Central memory CD4-positive, alpha-beta T cell (primary cell): ENCODE measurements around the gene BRICD5.

Experiments used
- DNase-seq: peaks from one replicate; pipeline ENCODE4 v3.0.0; 2022

BRICD5 gene

DNA sequence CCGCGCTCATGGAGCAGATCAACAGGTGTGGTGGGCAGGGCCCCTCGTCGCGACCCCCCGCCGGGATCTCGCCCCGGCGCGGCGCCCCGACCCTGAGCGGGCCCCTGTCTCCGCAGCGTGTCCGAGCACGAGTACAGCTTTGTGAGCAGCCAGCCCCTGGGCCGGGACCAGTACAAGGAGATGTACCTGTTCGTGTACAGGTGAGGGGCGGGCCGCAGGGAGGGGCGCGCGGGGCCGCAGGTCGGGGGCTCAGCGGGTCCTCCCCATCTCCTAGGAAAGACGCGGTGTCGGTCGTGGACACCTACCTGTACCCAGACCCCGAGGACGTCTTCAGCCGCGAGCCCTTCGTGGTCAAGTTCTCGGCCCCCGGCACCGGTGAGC lies 26.4 kb upstream of the BRICD5 start:
- DNase-seq: no peak

DNA sequence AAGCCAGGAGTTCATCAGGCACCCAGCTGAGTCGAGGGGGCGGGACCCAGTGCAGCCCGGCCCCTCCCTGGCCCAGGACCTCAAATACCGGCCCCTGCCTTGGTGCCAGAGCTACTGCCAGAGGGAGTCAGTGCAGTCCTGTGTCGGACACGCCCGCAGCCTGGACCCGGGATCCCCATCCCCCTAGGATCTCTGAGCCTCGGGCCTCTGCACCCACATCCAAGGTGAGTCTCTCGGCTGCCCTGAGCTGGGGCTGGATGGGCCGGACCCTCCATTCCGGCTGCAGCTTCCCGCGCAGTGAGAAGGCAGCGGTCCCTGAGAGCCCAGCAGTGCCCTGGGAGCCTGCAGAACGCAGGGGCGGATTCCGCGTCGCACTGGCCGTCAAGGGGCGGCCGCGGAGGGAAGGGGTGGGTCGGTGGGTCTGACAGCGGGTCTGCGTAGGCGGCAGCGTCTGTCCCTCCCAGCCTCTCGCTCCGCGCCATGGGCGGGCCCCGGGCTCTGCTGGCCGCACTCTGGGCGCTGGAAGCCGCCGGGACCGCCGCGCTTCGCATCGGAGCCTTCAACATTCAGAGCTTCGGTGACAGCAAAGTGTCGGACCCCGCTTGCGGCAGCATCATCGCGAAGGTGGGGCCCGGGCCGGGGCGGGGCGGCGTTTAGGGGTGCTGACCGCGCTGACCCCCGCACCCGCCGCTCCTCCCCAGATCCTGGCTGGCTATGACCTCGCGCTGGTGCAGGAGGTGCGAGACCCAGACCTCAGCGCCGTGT lies 25.9 kb upstream of the BRICD5 start, which contains the start of gene DNASE1L2:
DNASE1L2 (plus strand) TSS at position 108 of the 765 bp plus-strand sequence; CDS start at position 481, 373 bp downstream.
- no peak for DNase-seq

DNA sequence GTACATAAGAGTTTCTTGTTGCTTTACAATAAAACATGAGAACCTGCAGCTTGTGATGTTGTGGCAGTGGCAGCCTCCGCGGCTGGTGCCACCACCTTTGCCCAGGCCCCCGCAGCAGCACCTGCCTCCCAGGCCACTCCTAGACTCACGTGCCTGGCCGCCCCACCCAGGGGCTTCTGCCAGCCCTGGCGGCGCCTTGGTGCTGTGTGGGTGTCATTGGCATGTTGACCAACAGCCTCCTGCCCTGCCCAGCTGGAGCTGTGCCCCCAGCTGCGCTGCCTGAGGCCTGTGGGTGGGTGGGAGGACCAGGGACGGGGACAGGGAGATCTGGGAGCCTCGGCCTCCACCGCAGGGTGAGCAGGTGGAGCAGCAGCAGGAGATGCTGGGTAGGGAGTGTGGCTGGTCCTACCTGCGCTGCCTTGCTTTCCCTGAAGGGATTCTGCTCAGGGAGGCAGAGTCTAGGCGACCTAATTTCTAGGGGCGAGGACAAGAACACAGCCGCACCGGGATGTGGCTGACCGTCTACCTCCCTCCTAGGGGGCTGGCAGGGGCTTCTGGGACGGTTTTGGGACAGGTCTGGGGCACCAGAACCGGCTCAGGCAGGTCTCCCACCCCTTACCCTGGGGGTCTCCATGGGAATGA lies 25.2 kb upstream of the BRICD5 start:
- DNase-seq: no peak

DNA sequence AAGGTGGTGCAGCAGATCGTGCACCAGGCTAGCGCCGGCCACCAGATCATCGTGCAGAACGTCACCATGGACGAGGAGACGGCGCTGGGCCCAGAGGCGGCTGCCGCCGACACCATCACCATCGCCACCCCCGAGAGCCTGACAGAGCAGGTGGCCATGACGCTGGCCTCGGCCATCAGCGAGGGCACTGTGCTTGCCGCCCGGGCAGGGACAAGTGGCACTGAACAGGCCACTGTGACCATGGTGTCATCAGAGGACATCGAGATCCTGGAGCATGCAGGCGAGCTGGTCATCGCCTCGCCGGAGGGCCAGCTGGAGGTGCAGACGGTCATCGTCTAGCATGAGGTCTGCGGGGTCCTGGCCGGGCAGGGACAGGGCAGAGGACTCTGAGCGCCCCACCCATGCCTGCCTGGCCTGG lies 24.6 kb upstream of the BRICD5 start:
- no peak for DNase-seq

DNA sequence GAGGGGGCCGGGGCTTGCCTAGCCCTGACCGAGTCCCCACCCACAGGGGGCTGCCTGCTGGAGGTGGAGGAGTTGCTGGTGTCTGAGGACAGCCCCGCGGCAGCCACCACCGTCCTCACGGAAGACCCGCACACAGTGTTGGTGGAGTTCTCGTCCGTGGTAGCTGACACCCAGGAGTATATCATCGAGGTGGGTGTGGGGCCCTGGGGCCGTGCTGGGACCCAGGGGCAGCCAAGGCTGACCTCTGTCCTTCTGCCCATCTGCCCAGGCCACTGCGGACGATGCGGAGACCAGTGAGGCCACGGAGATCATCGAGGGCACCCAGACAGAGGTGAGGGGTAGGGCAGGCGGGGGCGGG lies 24.1 kb upstream of the BRICD5 start:
- no peak for DNase-seq

DNA sequence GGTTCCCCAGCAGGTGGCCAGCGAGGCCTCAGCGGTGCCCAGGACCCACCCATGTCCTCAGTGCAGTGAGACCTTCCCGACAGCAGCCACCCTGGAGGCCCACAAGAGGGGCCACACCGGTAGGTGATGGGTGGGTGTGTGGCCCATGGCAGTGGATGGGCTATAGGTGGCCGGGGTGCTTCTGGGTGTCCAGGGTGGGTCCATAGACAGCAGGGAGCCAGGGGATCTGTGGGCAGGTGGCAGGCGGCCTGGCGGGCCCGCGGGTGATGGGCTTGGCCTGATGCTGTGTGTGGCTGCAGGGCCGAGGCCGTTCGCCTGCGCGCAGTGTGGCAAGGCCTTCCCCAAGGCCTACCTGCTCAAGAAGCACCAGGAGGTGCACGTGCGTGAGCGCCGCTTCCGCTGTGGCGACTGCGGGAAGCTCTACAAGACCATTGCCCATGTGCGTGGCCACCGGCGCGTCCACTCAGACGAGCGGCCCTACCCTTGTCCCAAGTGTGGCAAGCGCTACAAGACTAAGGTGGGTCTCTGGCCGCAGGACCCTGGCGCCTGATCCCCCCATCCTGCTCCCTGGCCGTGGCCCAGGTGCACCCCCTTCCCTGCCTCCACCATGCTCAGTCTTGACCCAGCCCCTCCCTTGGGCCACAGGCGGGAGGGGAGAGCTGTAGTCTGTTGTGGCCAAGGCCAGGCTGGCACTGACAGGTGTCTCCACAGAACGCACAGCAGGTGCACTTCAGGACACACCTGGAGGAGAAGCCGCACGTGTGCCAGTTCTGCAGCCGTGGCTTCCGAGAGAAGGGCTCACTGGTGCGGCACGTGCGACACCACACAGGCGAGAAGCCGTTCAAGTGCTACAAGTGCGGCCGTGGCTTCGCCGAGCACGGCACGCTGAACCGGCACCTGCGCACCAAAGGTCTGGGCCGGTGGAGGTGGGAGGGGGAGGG lies 23.5 kb upstream of the BRICD5 start:
- DNase-seq: no peak

DNA sequence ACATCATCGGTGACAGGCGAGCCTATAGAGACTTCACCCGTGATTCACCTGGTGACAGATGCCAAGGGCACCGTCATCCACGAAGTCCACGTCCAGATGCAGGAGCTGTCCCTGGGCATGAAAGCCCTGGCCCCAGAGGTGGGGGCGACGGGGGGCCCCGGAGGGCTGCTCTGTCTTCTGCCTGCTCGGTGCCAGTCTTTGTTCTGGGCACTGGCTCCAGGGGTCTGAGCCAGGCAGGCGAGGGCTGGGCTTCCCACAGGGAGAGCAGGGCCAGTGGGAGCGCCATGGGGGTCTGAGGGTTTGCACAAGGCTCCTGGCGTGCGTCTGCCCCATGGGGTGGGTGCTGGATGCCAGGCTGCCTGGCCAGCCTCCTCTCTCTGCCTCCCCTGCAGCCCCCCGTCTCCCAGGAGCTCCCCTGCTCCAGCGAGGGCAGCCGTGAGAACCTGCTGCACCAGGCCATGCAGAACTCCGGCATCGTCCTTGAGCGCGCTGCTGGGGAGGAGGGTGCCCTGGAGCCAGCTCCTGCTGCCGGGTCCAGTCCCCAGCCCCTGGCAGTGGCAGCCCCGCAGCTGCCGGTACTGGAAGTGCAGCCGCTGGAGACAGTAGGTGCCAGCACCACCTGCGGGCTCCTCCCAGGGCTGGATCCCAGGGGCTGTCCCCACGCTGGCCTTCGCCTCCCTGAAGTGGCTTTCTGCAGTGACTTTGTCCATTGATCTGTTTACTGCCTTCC lies 22.5 kb upstream of the BRICD5 start:
- no peak for DNase-seq

DNA sequence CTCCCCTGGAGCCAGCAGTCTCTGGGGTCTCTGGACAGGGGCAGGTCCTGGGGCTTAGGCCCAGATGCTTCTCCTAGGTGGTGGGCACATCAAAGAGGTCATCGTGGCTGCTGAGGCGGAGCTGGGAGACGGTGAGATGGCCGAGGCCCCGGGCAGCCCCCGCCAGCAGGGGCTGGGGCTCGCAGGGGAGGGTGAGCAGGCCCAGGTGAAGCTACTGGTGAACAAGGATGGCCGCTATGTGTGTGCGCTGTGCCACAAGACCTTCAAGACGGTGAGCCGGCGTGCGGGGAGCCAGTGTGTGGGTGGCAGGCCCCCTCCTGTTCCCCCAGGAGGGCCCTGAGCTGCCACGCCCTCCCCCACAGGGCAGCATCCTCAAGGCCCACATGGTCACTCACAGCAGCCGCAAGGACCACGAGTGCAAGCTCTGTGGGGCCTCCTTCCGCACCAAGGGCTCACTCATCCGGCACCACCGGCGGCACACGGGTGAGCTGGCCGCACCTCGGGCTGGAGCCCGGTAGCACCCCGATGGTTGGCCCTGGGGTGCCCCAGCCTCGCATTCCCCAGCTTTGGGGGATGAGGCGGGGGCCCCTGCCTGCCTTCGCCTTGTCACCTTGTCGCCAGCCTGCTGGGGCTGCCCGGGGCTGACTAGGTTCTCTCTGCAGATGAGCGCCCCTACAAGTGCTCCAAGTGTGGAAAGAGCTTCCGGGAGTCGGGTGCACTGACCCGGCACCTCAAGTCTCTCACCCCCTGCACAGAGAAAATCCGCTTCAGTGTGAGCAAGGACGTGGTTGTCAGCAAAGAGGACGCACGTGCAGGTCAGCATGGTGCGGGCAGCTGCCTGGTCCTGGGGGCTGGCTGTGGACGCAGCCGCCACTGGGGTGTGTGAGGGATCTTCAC lies 21.7 kb upstream of the BRICD5 start:
- no peak for DNase-seq

DNA sequence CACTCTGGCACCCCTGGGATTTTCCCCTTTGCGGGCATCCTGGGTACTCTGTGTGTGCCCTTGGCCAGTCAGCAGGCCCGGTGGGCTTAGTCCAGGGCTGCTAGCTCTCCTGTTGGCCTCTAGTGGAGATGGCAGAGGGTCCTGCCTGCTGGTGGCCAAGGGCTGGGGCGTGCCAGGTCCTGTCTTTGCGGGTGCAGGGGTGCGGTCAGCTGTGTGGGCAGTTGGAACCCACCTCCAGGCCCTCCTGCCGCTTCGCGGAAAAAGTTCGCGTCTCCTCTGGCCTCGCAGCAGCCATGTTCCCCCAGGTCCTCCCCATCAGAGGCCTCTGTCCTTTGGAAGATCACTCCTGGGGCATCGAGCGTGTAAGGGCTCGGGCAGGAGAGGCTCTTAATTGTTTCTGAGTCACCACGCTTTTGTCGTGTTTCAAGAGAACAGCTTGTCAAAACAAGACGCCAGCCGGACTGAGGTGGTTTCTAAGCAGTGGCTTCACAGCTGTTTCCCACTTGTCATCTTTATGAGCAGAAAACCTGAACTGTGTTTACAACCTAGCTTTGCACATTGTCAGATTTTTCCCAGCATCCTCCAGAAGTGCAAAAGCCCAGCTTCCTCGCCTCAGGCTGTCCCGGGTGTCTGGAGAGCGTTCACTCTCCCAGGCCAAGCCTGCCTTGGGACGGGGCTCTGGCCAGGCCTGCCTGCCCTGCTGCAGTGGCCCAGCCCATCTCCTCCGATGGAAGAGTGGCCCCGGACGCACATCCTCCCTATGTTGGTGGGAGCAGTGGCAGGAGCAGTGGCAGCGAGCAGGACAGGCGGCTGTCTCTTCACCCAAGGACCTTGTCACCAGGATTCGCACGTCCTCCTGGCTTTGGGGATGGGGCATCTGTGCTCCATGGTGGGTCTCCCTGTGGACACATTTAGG lies 20.6 kb upstream of the BRICD5 start:
- no peak for DNase-seq

DNA sequence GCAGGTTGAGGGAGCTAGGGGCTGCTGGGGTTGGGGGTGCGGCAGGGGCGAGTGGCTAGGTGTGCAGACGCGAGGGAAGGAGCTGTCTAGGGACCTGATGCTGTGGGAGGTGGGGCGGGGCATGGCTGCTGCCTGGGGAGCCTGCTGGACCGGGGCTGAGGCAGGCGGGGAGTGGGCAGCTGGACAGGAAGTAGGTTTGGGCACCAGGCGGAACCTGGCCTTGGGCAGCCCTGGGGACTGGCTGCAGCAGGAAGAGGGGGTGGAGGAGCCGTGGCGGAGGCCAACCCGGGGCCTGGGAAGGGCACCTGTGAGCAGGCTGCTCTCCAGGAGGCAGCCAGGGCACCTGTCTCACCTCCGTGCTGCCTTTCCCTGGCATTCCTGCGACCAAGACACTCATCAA lies 19.7 kb upstream of the BRICD5 start:
- DNase-seq: no peak

DNA sequence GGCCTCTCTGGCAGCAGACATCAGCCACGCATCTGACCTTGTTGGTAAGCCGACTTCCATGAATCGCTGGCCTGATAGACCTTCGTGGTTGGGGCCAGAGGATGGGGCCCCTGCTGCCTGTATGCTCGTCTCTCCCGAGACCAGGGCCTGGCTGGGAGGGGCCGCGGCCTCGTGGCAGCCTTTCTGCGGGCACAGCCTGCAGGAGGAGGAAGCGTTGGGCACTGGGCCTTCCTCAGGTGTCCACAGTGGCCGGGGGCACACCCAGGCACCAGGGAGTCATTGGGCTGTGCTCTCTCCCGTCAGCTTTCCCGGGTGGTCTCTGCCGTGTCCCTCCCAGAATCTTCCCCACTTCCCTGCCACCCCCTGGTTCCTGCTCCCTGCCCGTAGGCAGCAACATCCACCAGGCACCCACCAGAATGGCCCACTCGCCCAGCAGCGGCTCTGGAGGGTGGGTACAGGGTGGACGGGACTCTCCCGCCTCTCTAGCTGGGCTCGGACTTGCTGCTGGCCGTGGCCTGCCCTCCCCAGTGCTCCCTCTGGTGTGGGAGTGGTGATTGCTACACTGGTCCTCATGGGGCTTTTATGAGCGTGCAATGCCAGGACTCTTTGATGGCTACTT lies 19.1 kb upstream of the BRICD5 start:
- no peak for DNase-seq

DNA sequence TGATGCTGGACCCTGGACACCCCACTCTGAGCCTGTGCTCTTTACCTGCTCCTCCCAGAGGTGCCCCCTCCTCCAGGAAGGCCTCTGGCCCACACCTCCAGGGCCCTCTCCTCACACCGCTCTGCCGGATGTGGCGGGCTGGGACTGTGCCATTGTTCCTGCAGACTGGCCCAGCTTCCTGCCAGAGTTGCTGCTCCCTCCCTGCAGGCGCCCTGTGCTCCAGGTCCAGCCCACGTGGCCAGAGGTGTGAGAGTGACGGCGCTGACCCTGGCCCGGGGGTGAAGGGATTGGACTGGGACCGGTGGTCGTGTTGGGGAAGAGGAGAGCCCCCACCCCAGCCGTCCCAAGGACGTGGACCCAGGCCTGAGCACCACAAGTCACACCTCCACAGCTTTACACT lies 18.4 kb upstream of the BRICD5 start:
- no peak for DNase-seq

DNA sequence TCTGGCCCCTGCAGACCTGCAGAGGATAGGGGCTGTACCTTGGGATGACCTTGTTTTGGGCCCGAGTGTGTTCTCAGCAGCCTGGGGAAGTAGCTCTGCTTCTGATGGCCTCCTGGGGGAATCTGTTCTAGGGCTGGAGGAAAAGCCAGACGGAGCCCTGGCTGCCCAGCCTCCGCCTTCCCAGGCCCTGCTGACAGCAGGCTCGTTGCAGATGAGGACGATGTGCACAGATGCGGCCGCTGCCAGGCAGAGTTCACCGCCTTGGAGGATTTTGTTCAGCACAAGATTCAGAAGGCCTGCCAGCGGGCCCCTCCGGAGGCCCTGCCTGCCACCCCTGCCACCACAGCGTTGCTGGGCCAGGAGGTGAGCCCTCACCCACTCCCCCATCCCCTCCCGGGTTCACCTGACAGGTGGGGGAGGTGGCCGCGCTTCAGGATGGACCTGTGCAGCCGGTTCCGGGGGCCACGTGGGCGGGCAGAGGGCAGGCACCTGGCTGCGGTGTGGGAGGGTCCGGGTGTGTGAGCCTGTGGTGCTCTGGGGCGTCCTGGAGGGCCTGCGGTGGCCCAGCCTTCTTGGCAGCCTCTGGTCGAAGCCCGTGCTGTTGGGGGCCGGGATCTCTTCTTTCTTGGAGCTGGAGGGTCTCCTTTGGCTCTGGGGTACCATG lies 17.6 kb upstream of the BRICD5 start:
- no peak for DNase-seq

DNA sequence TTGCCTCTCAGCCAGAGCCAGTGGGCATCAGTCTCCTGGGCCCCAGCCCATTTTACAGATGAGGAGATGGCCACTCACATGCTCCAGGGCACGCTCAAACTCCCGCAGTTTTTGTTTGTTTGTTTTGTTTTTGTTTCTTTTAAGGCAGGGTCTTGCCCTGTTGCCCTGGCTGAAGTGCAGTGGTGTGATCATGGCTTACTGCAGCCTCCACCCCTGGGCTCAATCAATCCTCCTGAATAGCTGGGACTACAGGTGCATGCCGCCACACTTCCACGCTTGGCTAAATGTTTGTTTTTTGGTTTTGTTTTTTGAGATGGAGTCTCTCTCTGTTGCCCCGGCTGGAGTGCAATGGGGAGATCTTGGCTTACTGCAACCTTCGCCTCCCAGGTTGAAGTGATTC lies 16.3 kb upstream of the BRICD5 start:
- DNase-seq: no peak

DNA sequence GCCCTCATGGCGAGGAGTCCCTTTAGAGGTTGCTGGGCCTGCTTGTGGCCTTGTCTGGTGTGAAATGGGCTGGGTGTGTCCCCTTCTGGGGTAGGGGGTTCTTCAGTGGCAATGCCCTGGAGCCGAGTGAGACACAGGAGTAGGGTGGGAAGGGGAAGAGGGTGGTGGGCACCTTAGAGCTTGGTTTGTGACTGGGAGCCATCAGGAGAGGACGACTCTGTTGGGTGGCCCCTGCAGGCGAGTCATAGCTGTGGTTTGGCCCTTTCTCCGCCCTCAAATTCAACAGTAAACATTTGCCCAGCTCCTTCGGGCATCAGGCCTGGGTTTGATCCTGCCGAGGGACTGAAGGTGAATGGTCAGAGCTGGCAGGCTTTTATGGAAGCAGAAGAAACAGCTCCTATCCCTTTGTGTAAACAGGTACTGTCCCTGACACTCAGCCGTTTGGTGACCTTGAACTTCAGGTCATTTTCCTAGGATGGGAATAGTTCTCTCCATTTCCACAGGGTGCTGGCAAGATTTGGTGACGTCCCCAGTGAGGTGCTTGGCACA lies 15.7 kb upstream of the BRICD5 start:
- no peak for DNase-seq

DNA sequence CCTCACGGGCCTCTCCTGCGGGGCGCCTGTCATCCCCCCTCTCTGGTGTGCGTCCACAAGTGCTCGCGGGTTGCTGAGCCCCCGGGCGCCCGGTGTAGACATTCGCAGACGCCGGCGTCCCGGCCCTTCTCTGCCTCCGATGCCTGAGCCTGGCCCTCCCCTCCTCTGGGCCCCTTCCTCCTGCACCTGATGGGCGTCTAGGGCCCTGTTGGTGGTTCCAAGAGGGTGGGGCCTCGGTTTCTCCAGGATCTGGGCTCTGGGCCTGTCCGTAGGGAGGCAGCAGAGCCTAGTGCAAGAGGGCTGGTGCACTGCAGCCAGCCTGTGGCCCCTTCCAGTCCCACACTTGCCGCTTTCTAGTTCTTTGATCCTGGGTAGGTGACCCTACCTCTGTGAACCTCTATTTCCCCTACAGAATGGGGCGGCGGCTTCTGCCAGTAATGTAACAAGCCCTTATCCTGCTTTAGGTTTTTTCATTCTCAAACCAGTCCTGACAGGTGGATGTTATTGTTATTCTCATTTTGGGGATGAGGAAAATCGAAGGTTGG lies 13.4 kb upstream of the BRICD5 start:
- DNase-seq: no peak

DNA sequence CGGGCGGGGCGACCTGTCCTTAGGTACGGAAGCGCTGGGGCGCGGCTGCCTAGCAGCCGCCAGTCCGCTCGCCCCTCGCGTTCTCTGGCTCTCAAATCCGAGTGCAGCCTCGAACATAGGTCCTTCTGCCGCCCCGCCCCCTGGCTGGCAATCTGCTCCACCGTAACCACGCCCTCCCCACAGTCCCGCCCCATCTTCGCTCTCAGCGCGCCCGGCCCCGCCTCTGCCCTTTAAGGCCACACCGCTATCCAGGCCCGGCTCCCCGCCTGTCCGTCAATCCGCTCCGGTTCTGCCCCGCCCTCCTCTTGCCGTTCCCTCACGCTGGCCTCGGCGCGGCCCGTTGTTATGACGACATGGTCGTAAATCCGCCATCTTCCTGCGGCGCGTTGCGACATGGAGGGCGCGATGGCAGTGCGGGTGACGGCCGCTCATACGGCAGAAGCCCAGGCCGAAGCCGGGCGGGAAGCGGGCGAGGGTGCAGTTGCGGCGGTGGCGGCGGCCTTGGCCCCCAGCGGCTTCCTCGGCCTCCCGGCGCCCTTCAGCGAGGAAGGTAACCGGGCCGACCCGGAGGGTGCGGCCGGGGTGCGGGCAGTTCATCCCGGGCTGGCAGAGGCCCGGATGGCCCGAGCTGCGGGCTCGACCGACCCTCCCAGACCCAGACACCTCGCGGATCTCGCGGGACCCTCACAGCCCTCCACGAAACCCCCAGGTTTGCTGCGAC lies 12.7 kb upstream of the BRICD5 start, which contains the start of gene E4F1:
E4F1 (plus strand) TSS at position 371 of the 721 bp plus-strand sequence; CDS start at position 394, 23 bp downstream.
- peak; percentile 99 for DNase-seq

DNA sequence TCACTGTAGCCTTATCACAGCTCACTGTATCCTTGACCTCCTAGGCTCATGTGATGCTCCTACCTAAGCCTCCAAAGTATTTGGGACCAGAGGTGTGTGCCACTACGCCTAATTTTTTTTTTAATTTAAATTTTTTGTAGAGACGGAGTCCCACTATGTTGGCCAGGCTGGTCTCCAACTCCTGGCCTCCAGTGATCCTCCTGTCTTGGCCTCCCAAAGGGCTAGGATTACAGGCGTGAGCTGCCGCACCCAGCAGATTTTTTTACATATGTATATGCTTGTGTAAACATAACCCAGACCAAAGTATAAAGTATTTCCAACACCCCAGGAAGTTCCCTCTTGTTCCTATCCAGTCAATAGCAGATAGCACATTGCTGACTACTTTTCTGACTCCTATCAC lies 5.7 kb upstream of the BRICD5 start:
- DNase-seq: no peak
